ENCODE data around the gene SLC41A1.
A peak's percentile ranks its signal among the peaks of the same experiment; 100 is the strongest.

The SLC41A1 gene

DNA sequence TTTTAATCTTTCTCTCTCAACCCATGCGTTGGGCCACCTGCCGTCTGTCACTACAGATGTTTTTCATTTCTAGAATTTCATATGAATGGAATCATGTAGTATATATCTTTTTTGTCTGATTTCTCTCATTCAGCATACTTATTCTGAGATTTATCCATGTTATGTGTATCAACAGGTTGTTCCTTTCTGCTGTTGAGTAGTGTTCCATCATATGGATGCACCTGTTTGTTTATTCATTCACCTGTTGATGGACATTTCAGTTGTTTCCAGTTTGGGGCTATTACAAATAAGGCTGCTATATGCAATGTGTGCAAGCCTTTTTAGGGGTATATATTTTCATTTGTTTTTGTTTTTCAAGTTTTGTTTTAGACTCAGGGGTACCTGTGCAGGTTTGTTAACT is 9.4 kb upstream of the SLC41A1 start:
- no peak overlapping the region for H3K4me3 ChIP-seq (ENCODE audit: low read depth, low read length)
- no peak for DNase-seq (ENCODE audit: low read depth)
- in situ Hi-C loops (cut with HindIII; ENCODE audit: low sequenced_read_pairs): no loop called here
- TF ChIP-seq, protein P1, sequence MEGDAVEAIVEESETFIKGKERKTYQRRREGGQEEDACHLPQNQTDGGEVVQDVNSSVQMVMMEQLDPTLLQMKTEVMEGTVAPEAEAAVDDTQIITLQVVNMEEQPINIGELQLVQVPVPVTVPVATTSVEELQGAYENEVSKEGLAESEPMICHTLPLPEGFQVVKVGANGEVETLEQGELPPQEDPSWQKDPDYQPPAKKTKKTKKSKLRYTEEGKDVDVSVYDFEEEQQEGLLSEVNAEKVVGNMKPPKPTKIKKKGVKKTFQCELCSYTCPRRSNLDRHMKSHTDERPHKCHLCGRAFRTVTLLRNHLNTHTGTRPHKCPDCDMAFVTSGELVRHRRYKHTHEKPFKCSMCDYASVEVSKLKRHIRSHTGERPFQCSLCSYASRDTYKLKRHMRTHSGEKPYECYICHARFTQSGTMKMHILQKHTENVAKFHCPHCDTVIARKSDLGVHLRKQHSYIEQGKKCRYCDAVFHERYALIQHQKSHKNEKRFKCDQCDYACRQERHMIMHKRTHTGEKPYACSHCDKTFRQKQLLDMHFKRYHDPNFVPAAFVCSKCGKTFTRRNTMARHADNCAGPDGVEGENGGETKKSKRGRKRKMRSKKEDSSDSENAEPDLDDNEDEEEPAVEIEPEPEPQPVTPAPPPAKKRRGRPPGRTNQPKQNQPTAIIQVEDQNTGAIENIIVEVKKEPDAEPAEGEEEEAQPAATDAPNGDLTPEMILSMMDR (IDR thresholded peaks at IDR 0.05; ENCODE audit: low read depth, low read length, missing control alignments): no peak

DNA sequence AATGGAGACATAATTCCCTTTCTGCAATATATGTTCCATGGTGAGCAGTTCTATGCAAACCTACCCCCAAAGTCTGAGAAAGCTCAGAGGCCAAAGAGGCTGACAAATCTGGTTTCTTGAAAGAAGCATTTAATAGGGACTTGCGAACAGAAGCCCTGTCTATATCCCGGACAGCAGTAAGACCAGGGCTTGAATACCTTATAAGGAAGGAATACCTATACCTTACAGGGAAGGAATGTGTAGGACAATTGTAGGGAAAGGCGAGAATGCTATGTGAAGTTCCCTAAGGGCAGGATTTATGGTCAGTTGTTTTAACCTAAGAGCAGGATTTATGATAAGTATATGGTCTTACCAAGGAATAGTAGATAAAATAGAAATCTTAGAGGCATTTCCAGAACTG is 5.0 kb upstream of the SLC41A1 start:
- in situ Hi-C loops (cut with HindIII; ENCODE audit: low sequenced_read_pairs): no loop called here
- H3K4me3 ChIP-seq (ENCODE audit: low read depth, low read length): no peak overlapping the region
- TF ChIP-seq, protein P1 (IDR thresholded peaks at IDR 0.05; ENCODE audit: low read depth, low read length, missing control alignments): no peak
- no peak for DNase-seq (ENCODE audit: low read depth)

DNA sequence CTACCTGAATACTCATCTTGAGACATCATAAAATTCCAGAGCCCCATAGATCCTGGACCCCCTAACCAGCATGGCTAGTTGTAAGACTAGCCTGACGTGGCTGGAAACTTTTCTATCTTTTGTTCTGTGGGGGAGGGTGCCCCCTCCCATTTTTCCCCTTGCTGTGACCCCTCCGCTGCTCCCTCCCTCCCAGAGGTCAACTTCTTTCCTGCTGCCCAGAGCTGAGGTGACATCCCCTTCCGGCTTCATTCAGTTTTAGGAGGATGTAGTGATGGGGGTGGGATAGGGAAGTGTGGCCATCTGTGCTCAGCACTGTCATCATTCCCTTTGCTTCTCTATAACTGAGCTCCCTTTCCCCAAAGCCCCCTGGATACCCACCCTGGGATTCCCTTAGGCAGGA is 4.4 kb upstream of the SLC41A1 start:
- TF ChIP-seq, protein P1 (IDR thresholded peaks at IDR 0.05; ENCODE audit: low read depth, low read length, missing control alignments): no peak
- no peak overlapping the region for H3K4me3 ChIP-seq (ENCODE audit: low read depth, low read length)
- in situ Hi-C loops (cut with HindIII; ENCODE audit: low sequenced_read_pairs): no loop called here
- DNase-seq (ENCODE audit: low read depth): no peak

DNA sequence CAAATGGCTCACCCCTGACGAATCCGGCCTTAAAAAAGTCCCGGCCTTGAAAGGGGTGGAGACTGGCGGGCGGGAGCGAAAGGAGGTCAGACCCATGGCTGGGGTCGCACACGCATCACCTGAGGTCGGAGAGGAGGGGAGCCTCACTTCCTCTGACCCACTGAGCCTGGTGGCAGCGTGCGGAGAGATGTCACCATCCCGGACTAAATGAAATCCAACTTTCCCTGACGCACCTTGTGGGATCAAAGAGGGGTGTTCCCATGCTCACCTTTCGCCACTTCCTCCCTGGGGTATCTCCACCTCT is 709 bp upstream of the SLC41A1 start:
- peak overlapping the region; percentile 83 for H3K4me3 ChIP-seq (ENCODE audit: low read depth, low read length)
- in situ Hi-C loops (cut with HindIII; ENCODE audit: low sequenced_read_pairs): no loop called here
- TF ChIP-seq, protein P1 (IDR thresholded peaks at IDR 0.05; ENCODE audit: low read depth, low read length, missing control alignments): no peak
- no peak for DNase-seq (ENCODE audit: low read depth)

DNA sequence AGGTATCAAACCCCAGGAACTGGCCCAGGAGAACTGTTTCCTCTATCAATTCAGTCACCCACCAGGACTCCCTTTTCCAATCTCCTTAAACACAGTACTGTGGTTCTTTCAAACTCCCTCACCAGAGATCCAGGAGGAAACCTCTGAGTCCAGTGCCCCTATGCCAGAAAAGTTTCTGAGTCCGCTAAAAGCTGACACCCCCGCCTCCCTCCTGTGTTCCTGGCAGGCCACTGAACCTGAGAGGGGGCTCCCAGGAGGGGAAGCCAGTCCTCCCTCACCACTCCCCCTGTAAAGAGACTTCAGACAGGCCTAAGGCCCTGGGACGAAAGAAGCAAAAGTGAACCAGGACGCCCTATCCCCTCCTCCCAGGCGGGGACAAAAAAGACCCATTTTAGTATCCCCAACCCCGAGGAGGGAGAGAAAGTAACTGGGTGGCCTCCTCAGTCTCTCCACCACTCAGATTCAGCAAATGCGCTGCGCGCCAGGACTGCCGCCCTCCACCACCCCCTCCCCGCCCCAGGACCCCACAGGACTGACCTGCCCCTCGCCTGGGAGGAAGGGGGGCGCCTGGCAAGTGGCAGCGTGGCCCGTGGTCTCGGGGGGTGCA is 624 bp downstream of the SLC41A1 start:
- peak overlapping the region; percentile 83 for H3K4me3 ChIP-seq (ENCODE audit: low read depth, low read length)
- in situ Hi-C loops (cut with HindIII; ENCODE audit: low sequenced_read_pairs): no loop called here
- TF ChIP-seq, protein P1 (IDR thresholded peaks at IDR 0.05; ENCODE audit: low read depth, low read length, missing control alignments): no peak
- DNase-seq (ENCODE audit: low read depth): no peak

DNA sequence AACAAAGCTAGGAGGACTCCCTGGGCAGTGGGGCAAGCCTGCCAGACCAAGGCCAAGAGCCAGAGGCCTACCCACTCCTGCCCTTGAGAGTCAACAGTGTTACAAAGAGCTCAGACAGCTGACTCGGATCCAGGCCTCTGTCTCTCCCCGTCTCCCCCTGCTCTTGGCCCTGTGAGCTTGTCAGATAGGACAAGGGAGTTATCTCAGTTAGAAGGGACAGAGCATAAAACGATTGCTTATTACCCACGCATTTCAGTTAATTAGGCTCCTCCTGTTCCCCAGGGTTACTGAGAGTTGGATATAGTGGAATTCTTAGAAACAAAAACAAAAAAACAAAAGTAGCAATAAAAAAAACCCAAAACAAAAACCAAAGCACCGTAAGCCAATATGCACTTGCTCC is 1.3 kb downstream of the SLC41A1 start:
- in situ Hi-C loops (cut with HindIII; ENCODE audit: low sequenced_read_pairs): no loop called here
- peak overlapping the region; percentile 83 for H3K4me3 ChIP-seq (ENCODE audit: low read depth, low read length)
- no peak for DNase-seq (ENCODE audit: low read depth)

More for the DNA sequence above, 1.3 kb downstream of the SLC41A1 start:
- TF ChIP-seq, protein P1 (IDR thresholded peaks at IDR 0.05; ENCODE audit: low read depth, low read length, missing control alignments): no peak
